WTC11 (cell line): ENCODE data around the gene FLYWCH2. TPM values are rescaled to one million over a fixed set of nuclear protein-coding genes. Genes with fewer than 3 reads are reported as not detected.
A peak's percentile ranks its signal among the peaks of the same experiment; 100 is the strongest.

ENCODE experiments used
- ATAC-seq: fragments of 200-7000 bp; cut with Tn5 transposase; 2 replicates; pipeline ENCODE4 v1.10.0; 2021; ENCODE audit warnings: mild to moderate bottlenecking, moderate library complexity
- CTCF ChIA-PET: fragments of 300-600 bp; sonication (Branson Sonifier 250); formaldehyde crosslinking; loops from one replicate; lab custom pipeline; 2021; ENCODE audit warnings: antibody characterized with exemption; lab: Charles Lee
- POLR2A ChIA-PET: fragments of 350-600 bp; sonication (Branson Sonifier 250); formaldehyde crosslinking; loops from one replicate; lab custom pipeline; 2021; ENCODE audit warnings: antibody characterized with exemption; lab: Charles Lee
- DNase-seq: peaks from one replicate; pipeline ENCODE4 v3.0.0; 2021; ENCODE audit warnings: low spot score
- H3K27ac Mint-ChIP-seq: 2 replicates; pipeline ENCODE4 v1.8.0; 2021; ENCODE audit warnings: mixed read lengths
- H3K27me3 Mint-ChIP-seq: 2 replicates; pipeline ENCODE4 v1.8.0; 2021; ENCODE audit warnings: low read depth, mild to moderate bottlenecking, moderate library complexity, mixed read lengths
- H3K36me3 Mint-ChIP-seq: 2 replicates; pipeline ENCODE4 v1.8.0; 2021; ENCODE audit warnings: mixed read lengths
- H3K4me1 Mint-ChIP-seq: 2 replicates; pipeline ENCODE4 v1.8.0; 2022; ENCODE audit warnings: mixed read lengths
- H3K4me3 Mint-ChIP-seq: 2 replicates; pipeline ENCODE4 v1.8.0; 2021; ENCODE audit warnings: mild to moderate bottlenecking, moderate library complexity, mixed read lengths
- H3K9me3 Mint-ChIP-seq: 2 replicates; pipeline ENCODE4 v1.8.0; 2021; ENCODE audit warnings: mixed read lengths
- ATF1 ChIP-seq: sonication (generic); formaldehyde crosslinking; IDR thresholded peaks from 2 replicates; pipeline ENCODE4 v1.8.1; 2023; ENCODE audit warnings: mild to moderate bottlenecking, moderate library complexity, missing genetic modification reagents
- ATF3 ChIP-seq: sonication (generic); formaldehyde crosslinking; conservative IDR thresholded peaks from 2 replicates; pipeline ENCODE4 v1.8.1; 2022; ENCODE audit warnings: mild to moderate bottlenecking, missing genetic modification reagents
- CREM ChIP-seq: sonication (generic); formaldehyde crosslinking; IDR thresholded peaks from 2 replicates; pipeline ENCODE4 v1.8.1; 2022; ENCODE audit warnings: mild to moderate bottlenecking, missing genetic modification reagents, moderate library complexity
- ELF4 ChIP-seq: sonication (generic); formaldehyde crosslinking; IDR thresholded peaks from 2 replicates; pipeline ENCODE4 v1.8.1; 2022; ENCODE audit warnings: low read depth, mild to moderate bottlenecking, moderate library complexity, missing genetic modification reagents
- ETV6 ChIP-seq: sonication (generic); formaldehyde crosslinking; IDR thresholded peaks from 2 replicates; pipeline ENCODE4 v1.8.1; 2022; ENCODE audit warnings: mild to moderate bottlenecking, missing genetic modification reagents
- GTF2I ChIP-seq: fragments of 250-450 bp; sonication (Bioruptor Pico); conservative IDR thresholded peaks from 2 replicates; pipeline ENCODE4 v1.4.0; 2021; ENCODE audit warnings: mild to moderate bottlenecking
- NFE2L1 ChIP-seq: sonication (generic); formaldehyde crosslinking; IDR thresholded peaks from 2 replicates; pipeline ENCODE4 v1.8.1; 2023; ENCODE audit warnings: missing genetic modification reagents
- OVOL2 ChIP-seq: fragments of 250-450 bp; sonication (Bioruptor Pico); IDR thresholded peaks from 2 replicates; pipeline ENCODE4 v1.9.0; 2021; ENCODE audit warnings: mild to moderate bottlenecking, borderline replicate concordance
- SMAD3 ChIP-seq: sonication (generic); formaldehyde crosslinking; IDR thresholded peaks from 2 replicates; pipeline ENCODE4 v1.8.0; 2022; ENCODE audit warnings: missing genetic modification reagents, mild to moderate bottlenecking, borderline replicate concordance
- SP1 ChIP-seq: sonication (generic); formaldehyde crosslinking; conservative IDR thresholded peaks from 2 replicates; pipeline ENCODE4 v1.8.1; 2022; ENCODE audit warnings: missing genetic modification reagents
- ZBTB21 ChIP-seq: sonication (generic); formaldehyde crosslinking; IDR thresholded peaks from 2 replicates; pipeline ENCODE4 v1.8.1; 2023; ENCODE audit warnings: mild to moderate bottlenecking, missing genetic modification reagents, borderline replicate concordance
- ZNF121 ChIP-seq: sonication (generic); formaldehyde crosslinking; IDR thresholded peaks from 2 replicates; pipeline ENCODE4 v1.8.0; 2023; ENCODE audit warnings: missing genetic modification reagents
- ZNF317 ChIP-seq: sonication (generic); formaldehyde crosslinking; IDR thresholded peaks from 2 replicates; pipeline ENCODE4 v1.8.1; 2023; ENCODE audit warnings: low read depth, mild to moderate bottlenecking, moderate library complexity, missing genetic modification reagents, borderline replicate concordance
- ZNF416 ChIP-seq: fragments of 250-450 bp; sonication (Bioruptor Pico); IDR thresholded peaks from 2 replicates; pipeline ENCODE4 v1.9.0; 2021; ENCODE audit warnings: mild to moderate bottlenecking, inconsistent platforms
- ZNF423 ChIP-seq: fragments of 250-450 bp; sonication (Bioruptor Pico); IDR thresholded peaks from 2 replicates; pipeline ENCODE4 v2.1.2; 2022; ENCODE audit warnings: mild to moderate bottlenecking, moderate library complexity
- ZNF425 ChIP-seq: fragments of 250-450 bp; sonication (Bioruptor Pico); conservative IDR thresholded peaks from 2 replicates; pipeline ENCODE4 v1.9.0; 2021; ENCODE audit warnings: mild to moderate bottlenecking
- total RNA-seq: library from RNA; stranded (reverse); gene quantifications from 3 replicates; pipeline ENCODE4 v1.2.3, GENCODE V29; 2021
- TF ChIP-seq, protein P1 (sequence below): sonication (generic); formaldehyde crosslinking; IDR thresholded peaks from 2 replicates; pipeline ENCODE4 v1.8.1; 2023; ENCODE audit warnings: mild to moderate bottlenecking, moderate library complexity, missing genetic modification reagents
- TF ChIP-seq, protein P2 (sequence below): sonication (generic); formaldehyde crosslinking; IDR thresholded peaks from 2 replicates; pipeline ENCODE4 v1.8.0; 2022; ENCODE audit warnings: mild to moderate bottlenecking, missing genetic modification reagents
- TF ChIP-seq, protein P3 (sequence below): fragments of 200-600 bp; IDR thresholded peaks from 2 replicates; pipeline ENCODE4 v1.8.0; 2022; ENCODE audit warnings: antibody characterized with exemption
- TF ChIP-seq, protein P4 (sequence below): sonication (generic); formaldehyde crosslinking; IDR thresholded peaks from 2 replicates; pipeline ENCODE4 v1.8.0; 2022; ENCODE audit warnings: mild to moderate bottlenecking, missing genetic modification reagents

FLYWCH2 gene
- total RNA-seq, 1 experiment from 2014 or later: 20.7 TPM

GRCh38 chr16:2836646-2837508 is 46.1 kb upstream of the FLYWCH2 start:
- POLR2A ChIA-PET: no interaction called here
- no peak overlapping the region for H3K4me3 Mint-ChIP-seq

GRCh38 chr16:2838928-2839327 is 44.1 kb upstream of the FLYWCH2 start:
- Mint-ChIP-seq H3K9me3 (peaks cover 3% of the 10 kb centered on the region), H3K27ac (no peak overlapping the region), H3K4me3 (peak overlapping the region; percentile 29; the same call in 1 of the 2 replicates), H3K36me3 (no peaks in the 10 kb centered on the region), H3K4me1 (peaks cover 14% of the 10 kb centered on the region), H3K27me3 (peaks cover 14% of the 10 kb centered on the region)
- DNase-seq (peak; percentile 86), ATAC-seq (peak; percentile 94)
- POLR2A ChIA-PET: interaction anchor here (0.6 to 1.5 kb wide), 4 partner anchors 29 to 156 kb away, joined by 3 to 7 read pairs (median 4); partner anchors contain the start of genes FLYWCH2 and KCTD5
- CTCF ChIA-PET: interaction anchor here (0.5 to 2.6 kb wide), 54 partner anchors 9 to 1811 kb away, joined by 3 to 99 read pairs (median 6); partner anchors contain the start of genes CLDN6, FLYWCH1, FLYWCH2 and KREMEN2
- TF ChIP-seq, protein P1, sequence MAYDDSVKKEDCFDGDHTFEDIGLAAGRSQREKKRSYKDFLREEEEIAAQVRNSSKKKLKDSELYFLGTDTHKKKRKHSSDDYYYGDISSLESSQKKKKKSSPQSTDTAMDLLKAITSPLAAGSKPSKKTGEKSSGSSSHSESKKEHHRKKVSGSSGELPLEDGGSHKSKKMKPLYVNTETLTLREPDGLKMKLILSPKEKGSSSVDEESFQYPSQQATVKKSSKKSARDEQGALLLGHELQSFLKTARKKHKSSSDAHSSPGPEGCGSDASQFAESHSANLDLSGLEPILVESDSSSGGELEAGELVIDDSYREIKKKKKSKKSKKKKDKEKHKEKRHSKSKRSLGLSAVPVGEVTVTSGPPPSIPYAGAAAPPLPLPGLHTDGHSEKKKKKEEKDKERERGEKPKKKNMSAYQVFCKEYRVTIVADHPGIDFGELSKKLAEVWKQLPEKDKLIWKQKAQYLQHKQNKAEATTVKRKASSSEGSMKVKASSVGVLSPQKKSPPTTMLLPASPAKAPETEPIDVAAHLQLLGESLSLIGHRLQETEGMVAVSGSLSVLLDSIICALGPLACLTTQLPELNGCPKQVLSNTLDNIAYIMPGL (CRISPR knock-in tag): peak; percentile 41; the same call in 1 of the 2 replicates
- TF ChIP-seq ZBTB21 (CRISPR knock-in tag) (0 out of 2 replicates have a peak, but pooled peaks have one; percentile 29), ZNF416 (CRISPR knock-in tag) (no peak), ZNF121 (peak; percentile 62; the same call in 1 of the 2 replicates), NFE2L1 (no peak), ELF4 (CRISPR knock-in tag) (no peak)
- TF ChIP-seq, protein P2, sequence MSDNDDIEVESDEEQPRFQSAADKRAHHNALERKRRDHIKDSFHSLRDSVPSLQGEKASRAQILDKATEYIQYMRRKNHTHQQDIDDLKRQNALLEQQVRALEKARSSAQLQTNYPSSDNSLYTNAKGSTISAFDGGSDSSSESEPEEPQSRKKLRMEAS: peak; percentile 65; the same call in 1 of the 2 replicates
- TF ChIP-seq, protein P3, sequence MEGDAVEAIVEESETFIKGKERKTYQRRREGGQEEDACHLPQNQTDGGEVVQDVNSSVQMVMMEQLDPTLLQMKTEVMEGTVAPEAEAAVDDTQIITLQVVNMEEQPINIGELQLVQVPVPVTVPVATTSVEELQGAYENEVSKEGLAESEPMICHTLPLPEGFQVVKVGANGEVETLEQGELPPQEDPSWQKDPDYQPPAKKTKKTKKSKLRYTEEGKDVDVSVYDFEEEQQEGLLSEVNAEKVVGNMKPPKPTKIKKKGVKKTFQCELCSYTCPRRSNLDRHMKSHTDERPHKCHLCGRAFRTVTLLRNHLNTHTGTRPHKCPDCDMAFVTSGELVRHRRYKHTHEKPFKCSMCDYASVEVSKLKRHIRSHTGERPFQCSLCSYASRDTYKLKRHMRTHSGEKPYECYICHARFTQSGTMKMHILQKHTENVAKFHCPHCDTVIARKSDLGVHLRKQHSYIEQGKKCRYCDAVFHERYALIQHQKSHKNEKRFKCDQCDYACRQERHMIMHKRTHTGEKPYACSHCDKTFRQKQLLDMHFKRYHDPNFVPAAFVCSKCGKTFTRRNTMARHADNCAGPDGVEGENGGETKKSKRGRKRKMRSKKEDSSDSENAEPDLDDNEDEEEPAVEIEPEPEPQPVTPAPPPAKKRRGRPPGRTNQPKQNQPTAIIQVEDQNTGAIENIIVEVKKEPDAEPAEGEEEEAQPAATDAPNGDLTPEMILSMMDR: peak; percentile 85
- TF ChIP-seq, protein P4, sequence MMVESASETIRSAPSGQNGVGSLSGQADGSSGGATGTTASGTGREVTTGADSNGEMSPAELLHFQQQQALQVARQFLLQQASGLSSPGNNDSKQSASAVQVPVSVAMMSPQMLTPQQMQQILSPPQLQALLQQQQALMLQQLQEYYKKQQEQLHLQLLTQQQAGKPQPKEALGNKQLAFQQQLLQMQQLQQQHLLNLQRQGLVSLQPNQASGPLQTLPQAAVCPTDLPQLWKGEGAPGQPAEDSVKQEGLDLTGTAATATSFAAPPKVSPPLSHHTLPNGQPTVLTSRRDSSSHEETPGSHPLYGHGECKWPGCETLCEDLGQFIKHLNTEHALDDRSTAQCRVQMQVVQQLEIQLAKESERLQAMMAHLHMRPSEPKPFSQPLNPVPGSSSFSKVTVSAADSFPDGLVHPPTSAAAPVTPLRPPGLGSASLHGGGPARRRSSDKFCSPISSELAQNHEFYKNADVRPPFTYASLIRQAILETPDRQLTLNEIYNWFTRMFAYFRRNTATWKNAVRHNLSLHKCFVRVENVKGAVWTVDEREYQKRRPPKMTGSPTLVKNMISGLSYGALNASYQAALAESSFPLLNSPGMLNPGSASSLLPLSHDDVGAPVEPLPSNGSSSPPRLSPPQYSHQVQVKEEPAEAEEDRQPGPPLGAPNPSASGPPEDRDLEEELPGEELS (CRISPR knock-in tag): 0 out of 2 replicates have a peak, but pooled peaks have one; percentile 17

More at GRCh38 chr16:2836646-2837508, 46.1 kb upstream of the FLYWCH2 start:
- Mint-ChIP-seq H3K27me3 (peaks cover 14% of the 10 kb centered on the region), H3K4me1 (peaks cover 14% of the 10 kb centered on the region)
- CTCF ChIA-PET: interaction anchor here (1.1 to 1.4 kb wide), 2 partner anchors 20 to 31 kb away, joined by 4 to 5 read pairs; partner anchors contain the start of gene PRSS21
- no peak for ATAC-seq
- TF ChIP-seq, protein P3: no peak
- TF ChIP-seq ZNF423 (CRISPR knock-in tag): no peak
- no peak for TF ChIP-seq ZNF425 (CRISPR knock-in tag)
- no peak for TF ChIP-seq SP1 (CRISPR knock-in tag)
- no peak for TF ChIP-seq ETV6
- no peak for TF ChIP-seq ZNF317 (CRISPR knock-in tag)
- no peak for TF ChIP-seq GTF2I (CRISPR knock-in tag)
- no peak for TF ChIP-seq SMAD3 (CRISPR knock-in tag)
- TF ChIP-seq OVOL2 (CRISPR knock-in tag): no peak
- no peak for TF ChIP-seq ATF1
- no peak for TF ChIP-seq ATF3 (CRISPR knock-in tag)
- TF ChIP-seq CREM: no peak
- TF ChIP-seq, all 79 proteins: peak for 0
- Mint-ChIP-seq H3K9me3 (peaks cover 6% of the 10 kb centered on the region), H3K27ac (no peak overlapping the region), H3K36me3 (no peaks in the 10 kb centered on the region)
- DNase-seq: no peak
